Bronchial epithelial cell (primary cell): ENCODE results near the gene ZNF503. TPM values are rescaled to one million over a fixed set of nuclear protein-coding genes. Genes with fewer than 3 reads are reported as not detected.

Experiments
- DNase-seq: peaks from one replicate; pipeline ENCODE4 v3.0.0-alpha.2; 2010; ENCODE audit warnings: low read depth
- FAIRE-seq: peaks from 2 replicates; lab custom pipeline; 2011; peaks lifted over from hg19 to GRCh38; lab: Jason Lieb, UNC
- H3K27me3 ChIP-seq: 2 replicates; pipeline ENCODE4 v1.5.1; 2011; ENCODE audit warnings: low read length; ENCODE audit not compliant: control insufficient read depth, insufficient read depth
- H3K36me3 ChIP-seq: 2 replicates; pipeline ENCODE4 v1.5.1; 2011; ENCODE audit warnings: low read length; ENCODE audit not compliant: control insufficient read depth, insufficient read depth
- H3K4me3 ChIP-seq: 2 replicates; pipeline ENCODE4 v1.5.1; 2011; ENCODE audit warnings: mild to moderate bottlenecking, low read depth, low read length, control low read depth
- CTCF ChIP-seq: IDR thresholded peaks from 2 replicates; pipeline ENCODE4 v1.5.1; 2011; ENCODE audit warnings: mild to moderate bottlenecking, moderate library complexity, low read length, control low read depth, inconsistent platforms; ENCODE audit not compliant: insufficient read depth, severe bottlenecking
- total RNA-seq: library from RNA; depleted of rRNA; stranded (reverse); fragments of >200 nt; gene quantifications from 2 replicates; pipeline ENCODE4 v1.2.1, GENCODE V29; 2014

Gene ZNF503
- total RNA-seq, 1 donor from 2014 or later, result 2.1 TPM

GRCh38 chr10:75410132-75411005, 8.8 kb upstream of the ZNF503 start:
- DNase-seq (peak; percentile 84), FAIRE-seq (no peak)
- Histone ChIP-seq H3K27me3 (no peaks in the 10 kb centered on the region), H3K4me3 (no peak overlapping the region), H3K36me3 (no peaks in the 10 kb centered on the region)
- TF ChIP-seq CTCF, result no peak

- Histone ChIP-seq H3K36me3 (no peaks in the 10 kb centered on the region), H3K27me3 (no peaks in the 10 kb centered on the region), H3K4me3 (peak overlapping the region; percentile 75)
- TF ChIP-seq CTCF, result peak; percentile 18
- DNase-seq, result peak; percentile 58
- FAIRE-seq, result no peak
These were observed 7.6 kb upstream of the ZNF503 start for GRCh38 chr10:75408911-75409885.

GRCh38 chr10:75408509-75408875, 6.9 kb upstream of the ZNF503 start:
- FAIRE-seq, result no peak
- no peak for TF ChIP-seq CTCF
- H3K36me3 ChIP-seq, result no peaks in the 10 kb centered on the region
- no peaks in the 10 kb centered on the region for H3K27me3 ChIP-seq
- H3K4me3 ChIP-seq, result peak overlapping the region; percentile 75
- DNase-seq, result no peak

- H3K36me3 ChIP-seq, result no peaks in the 10 kb centered on the region
- H3K4me3 ChIP-seq, result peak overlapping the region; percentile 75
- FAIRE-seq, result no peak
- H3K27me3 ChIP-seq, result no peaks in the 10 kb centered on the region
- peak; percentile 3 for TF ChIP-seq CTCF
- DNase-seq, result no peak
These were observed 6.3 kb upstream of the ZNF503 start for GRCh38 chr10:75407713-75408508.

GRCh38 chr10:75407224-75407712, 5.7 kb upstream of the ZNF503 start:
- H3K4me3 ChIP-seq, result peak overlapping the region; percentile 75
- DNase-seq (no peak), FAIRE-seq (no peak)
- TF ChIP-seq CTCF, result no peak
- H3K36me3 ChIP-seq, result no peaks in the 10 kb centered on the region
- no peaks in the 10 kb centered on the region for H3K27me3 ChIP-seq
